Body of pancreas (tissue), 4 donors: ENCODE measurements around the gene HS6ST2. TPM values are rescaled to one million over a fixed set of nuclear protein-coding genes. Genes with fewer than 3 reads are reported as not detected.
A peak's percentile ranks its signal among the peaks of the same experiment; 100 is the strongest.

Experiments
- ATAC-seq: fragments of 150-250 bp; one replicate; pipeline ENCODE4 v1.9.1; 2016
- DNase-seq, 4 donors: peaks; one replicate each; pipeline ENCODE4 v3.0.0-alpha.2; 2019
- H3K27ac ChIP-seq, 4 donors: fragments of 200-600 bp; sonication (generic); 1 replicate in 3 of 4; 2 replicates in 1 of 4; pipeline versions ENCODE4 v1.5.1 to v1.6.1; 2016 to 2019; ENCODE audit warnings: mild to moderate bottlenecking in 1 of 4, mixed read lengths in 1 of 4, moderate library complexity in 1 of 4
- H3K27me3 ChIP-seq, 2 donors: fragments of 200-600 bp; sonication (generic); one replicate each; pipeline ENCODE4 v1.6.0; 2016; ENCODE audit warnings: mild to moderate bottlenecking in 1 of 2
- H3K36me3 ChIP-seq, 2 donors: fragments of 200-600 bp; sonication (generic); replicated peaks in 1 of 2; 2 replicates each; pipeline ENCODE4 v1.5.1; 2016; ENCODE audit warnings: low read depth in 2 of 2; ENCODE audit not compliant: insufficient read depth in 1 of 2
- H3K4me1 ChIP-seq: fragments of 200-600 bp; sonication (generic); one replicate; pipeline ENCODE4 v1.6.0; 2016
- H3K4me3 ChIP-seq, 2 donors: fragments of 200-600 bp; sonication (generic); 1 replicate in 1 of 2; 2 replicates in 1 of 2; pipeline ENCODE4 v1.5.1; 2016 to 2019
- H3K9me3 ChIP-seq, 3 donors: fragments of 200-600 bp; sonication (generic); 1 replicate in 2 of 3; 2 replicates in 1 of 3; pipeline ENCODE4 v1.5.1; 2016
- CTCF ChIP-seq, 7 experiments: fragments of 450-650 bp in 4 of 7; fragments of 200-600 bp in 3 of 7; sonication (generic) in 3 of 7; IDR thresholded peaks; one replicate each; pipeline ENCODE4 v1.5.1; 2016 to 2019; ENCODE audit warnings: antibody characterized with exemption in 7 of 7
- POLR2A ChIP-seq, 3 donors: fragments of 450-650 bp; IDR thresholded peaks; one replicate each; pipeline ENCODE4 v1.6.1; 2016; ENCODE audit warnings: antibody characterized with exemption in 3 of 3, mild to moderate bottlenecking in 2 of 3
- WGBS, 2 donors: methylation state at CpG; one replicate each; pipeline ENCODE4 v1.1.5; 2017; 5-methylcytosine and 5-hydroxymethylcytosine counted together
- intact Hi-C: fragments of 100-400 bp; cut with DNase I; formaldehyde crosslinking; loops from one replicate; pipeline ENCODE4 v1.15.1; 2023
- total RNA-seq, 2 donors: library from RNA; depleted of rRNA; stranded (reverse); fragments of >200 nt; gene quantifications; one replicate each; pipeline ENCODE4 v1.1.0, GENCODE V29; 2016

The HS6ST2 gene
- total RNA-seq, 2 donors from 2014 or later, result 2.6 to 5.3 TPM

GRCh38 chrX:132821974-132822633, 136.3 kb downstream of the HS6ST2 start:
- ATAC-seq, result no peak
- Histone ChIP-seq H3K36me3 (no peaks in the 10 kb centered on the region), H3K4me3 (no peak overlapping the region), H3K9me3 (no peaks in the 10 kb centered on the region), H3K27me3 (no peaks in the 10 kb centered on the region), H3K4me1 (no peaks in the 10 kb centered on the region), H3K27ac (no peak overlapping the region)
- intact Hi-C loops, result no loop called here
- TF ChIP-seq POLR2A (IDR thresholded peaks at IDR 0.05), result no peak
- no peak for TF ChIP-seq CTCF (IDR thresholded peaks at IDR 0.05)
- WGBS, 2 donors, result 64 to 90% methylated on average over 3 of the region's 3 CpGs
- DNase-seq, result peak in 1 of 4 donors; percentile 11

- Histone ChIP-seq H3K4me3 (no peak overlapping the region), H3K9me3 (no peaks in the 10 kb centered on the region), H3K36me3 (no peaks in the 10 kb centered on the region), H3K27ac (no peak overlapping the region), H3K4me1 (no peaks in the 10 kb centered on the region), H3K27me3 (no peaks in the 10 kb centered on the region)
- WGBS, 2 donors, result 78 to 89% methylated on average over 5 of the region's 5 CpGs
- TF ChIP-seq POLR2A (IDR thresholded peaks at IDR 0.05), result no peak
- TF ChIP-seq CTCF (IDR thresholded peaks at IDR 0.05), result no peak
- ATAC-seq (no peak), DNase-seq (no peak)
- intact Hi-C loops, result no loop called here
Observed at GRCh38 chrX:132820675-132821074, 137.8 kb downstream of the HS6ST2 start.

GRCh38 chrX:132819711-132820264, 138.6 kb downstream of the HS6ST2 start:
- no peak for DNase-seq
- no peaks in the 10 kb centered on the region for H3K9me3 ChIP-seq
- H3K27me3 ChIP-seq, result no peaks in the 10 kb centered on the region
- no peak overlapping the region for H3K27ac ChIP-seq
- no peak for ATAC-seq
- TF ChIP-seq CTCF (IDR thresholded peaks at IDR 0.05) (no peak), POLR2A (IDR thresholded peaks at IDR 0.05) (no peak)
- no peaks in the 10 kb centered on the region for H3K36me3 ChIP-seq
- H3K4me3 ChIP-seq, result no peak overlapping the region
- intact Hi-C loops, result no loop called here
- H3K4me1 ChIP-seq, result no peaks in the 10 kb centered on the region
- 79 to 94% methylated on average over 7 of the region's 7 CpGs for WGBS, 2 donors

GRCh38 chrX:132818638-132819037, 139.8 kb downstream of the HS6ST2 start:
- intact Hi-C loops, result no loop called here
- TF ChIP-seq CTCF (IDR thresholded peaks at IDR 0.05) (no peak), POLR2A (IDR thresholded peaks at IDR 0.05) (no peak)

GRCh38 chrX:132815643-132816042, 142.8 kb downstream of the HS6ST2 start:
- intact Hi-C loops, result no loop called here

More at GRCh38 chrX:132818638-132819037, 139.8 kb downstream of the HS6ST2 start:
- H3K27me3 ChIP-seq, result no peaks in the 10 kb centered on the region
- no peak for DNase-seq
- H3K9me3 ChIP-seq, result no peaks in the 10 kb centered on the region
- H3K4me1 ChIP-seq, result no peaks in the 10 kb centered on the region
- no peaks in the 10 kb centered on the region for H3K36me3 ChIP-seq
- H3K4me3 ChIP-seq, result no peak overlapping the region
- no peak for ATAC-seq
- no peak overlapping the region for H3K27ac ChIP-seq

More at GRCh38 chrX:132815643-132816042, 142.8 kb downstream of the HS6ST2 start:
- 92 to 97% methylated on average over 2 of the region's 2 CpGs for WGBS, 2 donors
- Histone ChIP-seq H3K36me3 (no peaks in the 10 kb centered on the region), H3K4me1 (no peaks in the 10 kb centered on the region), H3K27me3 (no peaks in the 10 kb centered on the region), H3K4me3 (no peak overlapping the region), H3K27ac (no peak overlapping the region), H3K9me3 (no peaks in the 10 kb centered on the region)
- TF ChIP-seq POLR2A (IDR thresholded peaks at IDR 0.05) (no peak), CTCF (IDR thresholded peaks at IDR 0.05) (no peak)
- DNase-seq, result no peak
- ATAC-seq, result no peak
